SK-N-SH treated with all-trans-retinoic acid at 6 μM for 48 hours (cell line): ENCODE measurements around the gene GDF9.

Experiments used
- BACH2 ChIP-seq: fragments of 250-450 bp; sonication (Bioruptor Pico); IDR thresholded peaks from 2 replicates; pipeline ENCODE4 v1.9.0; 2021; ENCODE audit warnings: mild to moderate bottlenecking, borderline replicate concordance
- CSDC2 ChIP-seq: fragments of 250-450 bp; sonication (Bioruptor Pico); IDR thresholded peaks from 2 replicates; pipeline ENCODE4 v1.5.0; 2020; ENCODE audit warnings: mild to moderate bottlenecking, moderate library complexity
- OSR1 ChIP-seq: fragments of 250-450 bp; sonication (Bioruptor Pico); IDR thresholded peaks from 2 replicates; pipeline ENCODE4 v1.8.0; 2022; ENCODE audit warnings: moderate library complexity, mild to moderate bottlenecking, inconsistent platforms
- POU6F1 ChIP-seq: fragments of 250-450 bp; sonication (Bioruptor Pico); IDR thresholded peaks from 2 replicates; pipeline ENCODE4 v1.8.0; 2021; ENCODE audit warnings: low read depth, mild to moderate bottlenecking, moderate library complexity, borderline replicate concordance
- PPARA ChIP-seq: fragments of 250-450 bp; sonication (Bioruptor Pico); IDR thresholded peaks from 2 replicates; pipeline ENCODE4 v1.5.0; 2020; ENCODE audit warnings: mild to moderate bottlenecking, borderline replicate concordance
- RARB ChIP-seq: fragments of 250-450 bp; sonication (Bioruptor Pico); IDR thresholded peaks from 2 replicates; pipeline ENCODE4 v1.8.0; 2021; ENCODE audit warnings: mild to moderate bottlenecking, moderate library complexity
- TCF4 ChIP-seq: fragments of 250-450 bp; sonication (Bioruptor Pico); IDR thresholded peaks from 2 replicates; pipeline ENCODE4 v1.8.0; 2021; ENCODE audit warnings: mild to moderate bottlenecking, moderate library complexity, borderline replicate concordance
- ZFP3 ChIP-seq: fragments of 250-450 bp; sonication (Bioruptor Pico); IDR thresholded peaks from 2 replicates; pipeline ENCODE4 v1.5.0; 2020; ENCODE audit warnings: mild to moderate bottlenecking, moderate library complexity
- ZNF70 ChIP-seq: fragments of 450-650 bp; formaldehyde crosslinking; IDR thresholded peaks from 2 replicates; pipeline ENCODE4 v1.5.0; 2020; ENCODE audit warnings: mild to moderate bottlenecking, moderate library complexity
- ZNF8 ChIP-seq: fragments of 450-650 bp; formaldehyde crosslinking; IDR thresholded peaks from 2 replicates; pipeline ENCODE4 v1.5.0; 2020; ENCODE audit warnings: mild to moderate bottlenecking, moderate library complexity
- TF ChIP-seq, protein P1 (sequence below): fragments of 250-450 bp; sonication (Bioruptor Pico); IDR thresholded peaks from 2 replicates; pipeline ENCODE4 v1.8.0; 2020; ENCODE audit warnings: mild to moderate bottlenecking, moderate library complexity, borderline replicate concordance
- TF ChIP-seq, protein P2 (sequence below): fragments of 250-450 bp; sonication (Bioruptor Pico); IDR thresholded peaks from 2 replicates; pipeline ENCODE4 v1.5.1; 2020; ENCODE audit warnings: low read depth, mild to moderate bottlenecking, moderate library complexity

DNA sequence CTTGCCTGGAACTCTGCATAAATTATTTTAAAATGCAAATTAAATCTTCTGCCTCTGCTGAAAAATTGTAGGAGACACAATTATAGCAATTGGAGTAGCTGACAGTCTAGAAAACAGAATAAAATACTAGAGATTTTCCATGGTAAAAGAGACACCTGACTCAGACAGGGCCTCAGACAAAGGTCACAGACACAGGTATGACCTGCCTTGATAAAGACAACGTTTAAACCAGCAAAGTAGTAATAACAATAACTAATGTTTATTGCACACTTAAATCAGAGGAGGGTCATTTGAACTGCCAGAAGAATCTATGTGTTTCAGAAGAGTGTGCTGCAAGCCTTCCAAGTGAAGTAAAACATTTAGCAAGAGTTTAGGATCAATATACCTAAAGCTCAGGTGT, 49.3 kb downstream of the GDF9 start:
- TF ChIP-seq ZNF70 (CRISPR knock-in tag) (no peak), ZFP3 (CRISPR knock-in tag) (no peak), POU6F1 (CRISPR knock-in tag) (no peak), PPARA (CRISPR knock-in tag) (no peak), BACH2 (CRISPR knock-in tag) (no peak), OSR1 (CRISPR knock-in tag) (no peak), TCF4 (CRISPR knock-in tag) (no peak), RARB (CRISPR knock-in tag) (no peak), ZNF8 (CRISPR knock-in tag) (no peak), CSDC2 (CRISPR knock-in tag) (no peak)
- TF ChIP-seq, protein P1, sequence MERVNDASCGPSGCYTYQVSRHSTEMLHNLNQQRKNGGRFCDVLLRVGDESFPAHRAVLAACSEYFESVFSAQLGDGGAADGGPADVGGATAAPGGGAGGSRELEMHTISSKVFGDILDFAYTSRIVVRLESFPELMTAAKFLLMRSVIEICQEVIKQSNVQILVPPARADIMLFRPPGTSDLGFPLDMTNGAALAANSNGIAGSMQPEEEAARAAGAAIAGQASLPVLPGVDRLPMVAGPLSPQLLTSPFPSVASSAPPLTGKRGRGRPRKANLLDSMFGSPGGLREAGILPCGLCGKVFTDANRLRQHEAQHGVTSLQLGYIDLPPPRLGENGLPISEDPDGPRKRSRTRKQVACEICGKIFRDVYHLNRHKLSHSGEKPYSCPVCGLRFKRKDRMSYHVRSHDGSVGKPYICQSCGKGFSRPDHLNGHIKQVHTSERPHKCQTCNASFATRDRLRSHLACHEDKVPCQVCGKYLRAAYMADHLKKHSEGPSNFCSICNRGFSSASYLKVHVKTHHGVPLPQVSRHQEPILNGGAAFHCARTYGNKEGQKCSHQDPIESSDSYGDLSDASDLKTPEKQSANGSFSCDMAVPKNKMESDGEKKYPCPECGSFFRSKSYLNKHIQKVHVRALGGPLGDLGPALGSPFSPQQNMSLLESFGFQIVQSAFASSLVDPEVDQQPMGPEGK (CRISPR knock-in tag): no peak
- TF ChIP-seq, protein P2, sequence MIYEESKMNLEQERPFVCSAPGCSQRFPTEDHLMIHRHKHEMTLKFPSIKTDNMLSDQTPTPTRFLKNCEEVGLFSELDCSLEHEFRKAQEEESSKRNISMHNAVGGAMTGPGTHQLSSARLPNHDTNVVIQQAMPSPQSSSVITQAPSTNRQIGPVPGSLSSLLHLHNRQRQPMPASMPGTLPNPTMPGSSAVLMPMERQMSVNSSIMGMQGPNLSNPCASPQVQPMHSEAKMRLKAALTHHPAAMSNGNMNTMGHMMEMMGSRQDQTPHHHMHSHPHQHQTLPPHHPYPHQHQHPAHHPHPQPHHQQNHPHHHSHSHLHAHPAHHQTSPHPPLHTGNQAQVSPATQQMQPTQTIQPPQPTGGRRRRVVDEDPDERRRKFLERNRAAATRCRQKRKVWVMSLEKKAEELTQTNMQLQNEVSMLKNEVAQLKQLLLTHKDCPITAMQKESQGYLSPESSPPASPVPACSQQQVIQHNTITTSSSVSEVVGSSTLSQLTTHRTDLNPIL (CRISPR knock-in tag): no peak
